ENCODE data around the gene PHF12.

The PHF12 gene
- total RNA-seq: 69.8 to 167 (median 116) reads per million in 4 experiments

GRCh38 chr17:28951428-28951990 lies at the start of gene PHF12:
Gene PHF12, minus strand, starts transcription at chr17:28951518. Its CDS starts 558 bp downstream, at chr17:28950960.
- peak; percentile 100 for DNase-seq

DNA sequence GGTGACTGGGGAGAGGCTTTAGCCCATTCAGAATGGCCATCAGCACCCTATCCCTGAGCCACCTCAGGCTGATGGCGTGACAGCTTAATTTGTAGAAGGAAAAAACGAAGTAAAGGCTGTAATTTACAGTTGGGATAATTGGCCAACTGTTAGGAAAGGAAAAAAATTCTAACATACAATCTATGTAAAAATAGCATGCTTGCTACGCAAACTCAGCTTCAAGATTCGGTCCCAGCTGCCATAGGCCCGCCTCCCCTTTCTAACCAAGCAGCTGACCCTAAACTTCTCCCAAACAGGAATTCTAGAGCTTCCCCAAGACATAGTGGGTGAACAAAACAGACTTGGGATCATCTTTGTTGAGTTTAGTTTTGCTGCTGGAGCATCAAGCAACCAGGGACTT lies 49.7 kb upstream of the PHF12 start:
- DNase-seq: no peak

GRCh38 chr17:28999206-28999605 lies 47.9 kb upstream of the PHF12 start:
- no peak for DNase-seq

DNA sequence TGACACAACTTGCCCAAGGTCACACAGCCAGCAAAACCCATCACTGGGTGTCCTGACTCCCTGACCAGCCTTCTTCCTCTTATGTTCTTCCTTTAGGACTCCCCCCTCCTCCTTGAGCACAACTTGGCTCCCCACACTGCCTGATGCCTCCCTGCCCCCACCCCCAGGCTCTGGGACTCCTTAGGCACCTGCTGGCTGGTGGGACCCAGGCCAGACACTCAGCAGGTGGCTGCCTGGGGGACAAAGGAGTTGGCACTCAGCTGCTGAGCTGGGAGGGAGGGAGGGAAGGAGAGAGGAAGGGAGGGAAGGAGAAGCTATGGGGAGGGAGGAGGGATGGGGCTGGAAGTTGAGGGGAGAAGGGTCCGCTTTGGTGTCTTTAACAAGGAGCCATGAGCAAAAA lies 46.5 kb upstream of the PHF12 start:
- no peak for DNase-seq

GRCh38 chr17:28996554-28997096 lies 45.3 kb upstream of the PHF12 start:
- DNase-seq: no peak

DNA sequence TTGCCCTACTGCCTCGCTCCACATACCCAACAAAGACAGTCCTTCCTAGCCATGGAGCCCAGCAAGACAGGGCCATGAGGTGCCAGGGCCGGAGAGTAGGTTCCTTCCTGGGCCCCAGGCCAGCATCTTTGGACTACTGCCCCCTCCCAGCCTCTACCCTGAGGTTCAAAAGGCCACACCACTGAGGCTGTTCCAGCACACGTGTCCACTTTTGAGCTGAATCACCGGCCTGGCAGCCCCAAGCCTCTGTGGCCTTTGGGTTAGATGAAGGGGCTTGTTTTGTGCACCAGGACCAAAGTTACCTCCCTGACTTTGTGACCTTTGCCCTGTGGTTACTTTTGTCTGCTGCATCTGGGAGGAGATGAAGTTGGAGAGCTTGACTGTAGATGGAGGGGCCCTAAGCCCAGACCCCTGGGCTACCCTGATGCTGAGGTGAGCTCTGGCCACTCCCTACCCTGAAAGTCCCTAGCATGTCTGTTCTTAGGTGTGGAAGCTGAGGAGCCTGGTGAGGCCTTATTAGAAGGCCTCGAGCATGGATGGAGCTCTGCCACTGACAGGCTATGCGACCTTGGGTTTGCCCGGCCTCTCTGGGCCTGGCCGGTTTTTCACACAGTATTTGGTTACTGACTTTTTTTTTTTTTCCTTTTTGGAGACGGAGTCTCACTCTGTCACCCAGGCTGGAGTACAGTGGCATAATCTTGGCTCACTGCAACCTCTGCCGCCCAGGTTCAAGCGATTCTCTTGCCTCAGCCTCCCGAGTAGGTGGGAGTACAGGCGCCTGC lies 42.5 kb upstream of the PHF12 start:
- DNase-seq: no peak

DNA sequence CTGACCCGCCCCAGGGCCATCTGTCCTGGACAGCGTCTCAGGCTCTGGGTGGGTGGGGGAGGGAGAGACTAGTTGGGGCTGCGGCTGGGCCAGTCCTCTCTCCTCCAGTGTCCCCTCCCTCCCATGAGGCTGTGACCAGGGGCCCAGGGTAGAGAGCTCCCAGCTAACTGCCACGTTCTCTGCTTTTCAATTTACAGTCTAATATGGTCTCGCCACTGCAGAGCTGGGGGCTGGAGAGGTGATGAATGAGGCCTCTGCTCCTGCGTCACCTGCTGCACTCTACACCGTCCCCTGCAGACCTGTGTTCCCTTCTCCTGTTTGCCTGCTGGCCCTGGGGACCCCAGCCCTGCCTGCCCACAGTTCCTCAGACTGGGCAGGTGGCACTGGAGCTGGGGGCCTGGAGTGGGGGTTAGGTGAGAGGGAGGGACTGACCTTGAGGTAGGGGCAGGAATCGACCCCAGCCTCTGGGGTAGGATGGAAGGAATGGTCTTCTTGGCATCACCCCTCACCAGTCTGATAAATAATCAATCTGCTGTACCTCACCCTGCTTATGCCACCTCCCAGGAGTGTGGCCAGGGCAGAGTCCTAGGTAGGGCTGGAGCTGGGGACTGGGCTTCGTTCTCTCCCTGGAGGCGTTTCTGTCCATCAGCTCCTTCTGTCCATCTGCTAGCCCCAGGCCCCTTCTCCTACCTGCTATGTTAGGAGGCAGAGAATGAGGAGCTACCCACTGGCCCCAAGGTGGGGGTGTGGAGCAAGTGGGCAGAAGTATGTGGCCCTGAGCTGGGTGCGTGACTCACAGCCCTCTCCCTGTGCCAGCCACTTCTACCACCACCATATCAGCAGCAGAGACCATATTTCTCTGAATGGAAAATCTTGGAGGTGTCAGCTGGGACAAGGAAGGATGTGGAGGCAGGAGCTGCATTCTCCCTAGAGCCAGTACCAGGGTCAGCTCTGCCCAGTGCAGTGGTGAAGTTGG lies 41.6 kb upstream of the PHF12 start:
- no peak for DNase-seq

DNA sequence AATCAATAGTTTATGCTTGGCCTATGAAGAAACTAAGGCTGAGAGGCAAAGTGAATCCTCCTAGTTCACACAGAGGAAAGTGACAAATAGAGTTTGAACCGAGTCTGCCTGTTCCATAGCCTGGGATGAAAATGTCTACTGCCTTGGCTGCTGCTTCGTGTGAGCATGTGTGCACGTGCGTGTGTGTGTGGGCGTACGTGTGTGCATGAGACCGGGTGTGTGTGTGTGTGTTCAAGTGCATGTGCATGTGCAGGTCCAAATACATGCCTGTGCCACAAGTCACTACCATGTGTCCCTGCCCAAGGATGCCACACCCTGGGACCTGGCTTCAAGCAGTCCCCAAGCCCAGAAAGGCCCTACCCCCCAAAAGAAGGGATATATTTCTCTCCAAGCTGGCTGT lies 40.9 kb upstream of the PHF12 start:
- DNase-seq: no peak

DNA sequence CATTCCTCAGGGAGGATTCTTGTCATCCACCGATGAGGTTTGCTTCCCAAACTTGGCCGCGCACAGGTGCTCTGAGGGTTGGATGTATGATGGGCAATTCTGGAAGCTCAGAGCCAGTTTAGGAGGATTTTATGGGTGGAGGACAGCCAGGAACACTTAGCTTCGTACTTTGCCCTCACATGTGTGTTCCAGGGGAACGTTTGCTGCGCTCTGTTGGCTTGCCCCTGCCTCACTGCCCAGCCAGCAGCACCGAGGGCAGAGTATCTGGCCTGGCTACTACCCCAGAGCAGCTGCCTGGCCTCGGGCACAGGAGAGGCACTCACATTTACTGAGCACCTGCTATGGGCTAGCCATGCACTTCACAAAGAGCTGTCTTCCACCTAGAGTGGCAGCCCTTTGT lies 40.5 kb upstream of the PHF12 start:
- DNase-seq: no peak

- DNase-seq: no peak
Measured at GRCh38 chr17:28989028-28989427, 37.7 kb upstream of the PHF12 start.

DNA sequence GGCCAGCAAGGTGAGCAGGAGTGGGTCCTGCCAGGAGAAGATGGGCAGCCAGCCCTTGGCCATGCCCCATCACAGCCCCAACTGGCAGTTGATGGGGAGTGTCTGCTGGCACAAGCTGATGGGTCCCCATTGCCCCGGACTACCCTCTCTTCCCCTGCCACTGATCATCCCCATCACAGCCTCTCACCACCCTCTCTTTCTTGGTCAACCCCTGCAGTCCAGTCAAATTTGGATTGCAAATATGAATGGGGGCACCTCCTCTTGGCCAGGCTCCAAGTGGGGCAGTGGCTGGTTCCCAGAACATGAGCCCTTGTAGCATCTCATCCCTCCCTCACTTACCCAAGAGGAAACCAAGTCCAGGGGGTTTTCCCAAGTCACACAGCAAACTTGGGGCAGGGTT lies 37.2 kb upstream of the PHF12 start:
- no peak for DNase-seq

DNA sequence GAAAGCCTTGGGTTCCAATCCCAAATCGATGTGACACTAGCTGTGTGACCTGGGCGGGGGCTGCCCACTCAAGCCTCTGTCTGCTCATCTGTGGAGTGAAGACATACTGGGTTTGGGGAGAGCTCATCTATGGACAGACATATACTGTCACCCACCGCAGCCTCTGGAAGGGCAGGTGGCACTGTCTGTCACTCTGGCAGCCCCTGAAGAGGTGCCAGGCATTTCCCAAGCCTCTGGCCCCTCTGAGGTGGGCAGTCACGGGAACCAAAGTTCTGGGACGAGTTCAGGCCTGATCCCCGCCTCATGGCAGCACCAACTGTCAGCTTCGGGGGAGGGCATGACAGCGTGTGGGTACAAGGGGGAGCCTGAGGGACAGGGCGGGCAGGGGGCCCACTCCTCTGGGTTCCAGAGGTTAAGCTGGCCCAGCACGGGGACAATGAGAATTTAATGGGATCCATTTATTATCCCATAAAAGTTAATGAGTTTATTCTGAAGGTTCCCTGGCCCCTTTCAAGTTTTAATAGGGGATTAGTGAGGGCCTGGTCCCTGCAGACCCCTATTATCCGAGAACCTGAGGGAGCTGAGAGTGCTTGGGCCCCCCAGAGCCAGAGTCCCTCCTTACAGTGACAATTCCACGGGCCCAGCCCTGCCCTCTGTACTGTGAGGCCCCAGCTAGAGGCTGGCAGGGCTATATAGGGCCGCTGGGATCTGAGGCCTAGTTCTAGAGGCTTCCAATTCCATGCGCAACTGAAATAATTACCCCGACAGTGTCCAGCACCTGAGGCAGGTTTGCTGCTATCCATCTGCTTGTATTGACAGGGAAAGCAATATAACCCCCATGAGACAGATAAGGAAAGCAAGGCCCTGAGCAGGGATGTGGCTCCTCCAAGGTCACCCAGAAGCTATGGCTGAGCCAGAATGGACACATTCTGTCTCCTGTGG lies 35.7 kb upstream of the PHF12 start:
- no peak for DNase-seq

GRCh38 chr17:28985950-28986713 lies 34.8 kb upstream of the PHF12 start:
- no peak for DNase-seq

DNA sequence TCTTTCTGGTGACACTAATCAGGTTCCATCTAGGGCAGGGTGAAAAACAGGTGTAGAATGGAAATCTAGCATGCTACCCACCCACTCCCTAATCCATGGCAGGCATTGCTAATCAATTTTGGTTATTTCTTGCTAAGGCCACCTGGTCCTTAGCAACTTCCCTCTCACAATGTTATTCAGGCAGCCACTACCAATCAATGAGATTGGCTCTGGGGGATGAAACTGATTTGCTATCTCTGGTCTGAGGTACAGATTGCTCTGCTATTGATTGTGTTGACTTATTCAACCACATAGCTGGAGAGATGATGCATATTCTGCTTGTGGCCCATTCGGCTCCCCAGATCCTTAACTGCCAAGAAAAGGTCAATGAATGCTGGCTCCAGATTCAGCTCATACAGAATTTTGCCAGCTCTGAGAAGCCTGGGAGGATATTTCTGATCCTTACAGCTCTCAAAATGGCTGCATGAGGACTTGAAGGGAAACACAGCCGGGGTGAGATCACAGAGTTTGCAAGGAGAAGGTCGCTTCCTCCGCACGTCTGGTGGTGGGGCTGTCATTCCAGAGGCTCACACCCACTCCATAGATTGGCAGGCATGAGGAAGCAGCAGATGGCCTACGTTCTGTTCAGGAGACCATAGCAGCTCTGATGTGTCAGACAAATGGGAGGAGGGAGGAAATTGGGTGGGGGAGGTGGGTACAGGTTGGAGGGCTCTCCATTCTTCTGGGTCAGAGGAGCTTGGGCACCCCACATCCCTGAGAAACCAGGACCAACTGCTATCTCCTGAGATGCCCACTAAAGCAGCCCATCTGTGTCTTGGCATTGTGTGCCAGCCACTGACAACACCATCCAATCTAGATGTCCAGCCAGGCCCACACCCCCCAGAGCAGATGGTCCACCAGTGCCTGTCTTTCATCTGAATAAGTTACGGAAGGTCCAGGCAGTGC lies 32.2 kb upstream of the PHF12 start:
- DNase-seq: no peak

DNA sequence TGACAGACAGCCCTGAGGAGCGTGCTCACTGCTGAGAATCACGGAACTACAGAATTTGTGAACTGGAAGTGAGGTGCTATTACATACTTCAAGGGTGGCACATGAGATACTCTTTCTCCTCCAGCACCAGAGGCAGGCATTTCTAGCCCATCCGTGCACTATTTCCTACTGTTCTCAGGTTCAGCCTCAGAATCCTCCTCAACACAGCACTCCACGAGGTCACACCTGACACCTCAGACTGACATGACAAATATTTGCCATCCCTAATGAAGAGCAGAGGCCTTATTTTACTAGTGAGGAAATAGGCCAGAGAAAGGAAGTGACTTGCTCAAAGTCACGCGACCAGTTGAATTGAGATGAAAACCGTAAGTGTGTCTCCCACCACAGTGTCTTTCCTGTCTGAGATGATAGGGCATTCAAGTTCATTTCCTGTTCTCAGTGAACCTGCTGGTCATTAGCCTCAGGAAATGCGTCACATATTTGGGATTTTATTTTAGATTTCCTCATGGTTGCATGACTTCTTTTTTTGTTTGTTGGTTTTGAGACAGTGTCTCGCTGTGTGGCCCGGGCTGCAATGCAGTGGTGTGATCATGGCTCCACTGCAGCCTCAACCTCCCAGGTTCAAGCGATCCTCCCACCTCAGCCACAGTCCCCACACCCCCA lies 30.9 kb upstream of the PHF12 start:
- peak; percentile 21 for DNase-seq

DNA sequence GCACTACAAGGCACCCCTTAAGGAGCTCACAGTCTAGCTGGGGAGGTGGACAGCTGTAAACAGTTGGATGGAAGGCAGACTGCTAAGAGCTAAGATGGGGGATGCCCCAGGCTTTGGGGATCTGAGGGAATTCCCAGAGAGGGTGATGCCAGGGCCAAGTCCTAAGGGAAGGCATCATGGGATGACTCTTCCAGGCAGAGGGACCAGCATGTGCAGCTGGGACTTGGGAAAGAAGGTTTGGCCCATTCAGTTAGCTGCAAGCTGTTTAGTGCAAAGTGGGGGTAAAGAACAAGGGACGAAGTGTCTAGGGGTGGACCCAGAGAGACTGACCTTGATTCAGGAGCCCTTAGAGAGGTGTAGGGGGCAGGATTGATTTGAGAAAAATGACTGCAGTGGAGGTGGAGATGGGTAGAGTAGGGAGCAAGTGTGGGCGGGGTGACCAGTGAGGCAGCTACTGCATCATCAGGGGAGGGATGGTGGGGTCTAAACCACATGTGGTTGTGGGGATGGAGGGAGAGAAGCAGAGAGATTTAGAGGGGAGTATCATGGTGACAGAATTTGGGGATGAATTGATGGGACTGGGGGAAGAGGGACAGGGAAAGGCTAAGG lies 27.1 kb upstream of the PHF12 start:
- no peak for DNase-seq

GRCh38 chr17:28977659-28978355 lies 26.5 kb upstream of the PHF12 start:
- no peak for DNase-seq

- DNase-seq: no peak
Measured at GRCh38 chr17:28975646-28976045, 24.3 kb upstream of the PHF12 start.

Measured in effector CD8-positive, alpha-beta T cell (primary cell).